ENCODE results near the gene DHRS4. TPM values are rescaled to one million over a fixed set of nuclear protein-coding genes. Genes with fewer than 3 reads are reported as not detected.
A peak's percentile ranks its signal among the peaks of the same experiment; 100 is the strongest.
"Not testable (repeated sequence)": the region's sequence is repeated elsewhere in the genome, so short reads cannot be mapped to it uniquely, and the experiment has no call there.

DHRS4 gene
- polyA plus RNA-seq, 3 donors = 40.4 to 68.1 (median 63.2) TPM

GRCh38 chr14:23941669-23942068, 11.9 kb upstream of the DHRS4 start:
- Mint-ChIP-seq H3K4me3 (no peak overlapping the region), H3K36me3 (peaks cover 17 to 28% of the 10 kb centered on the region in 2 donors), H3K9me3 (peaks cover 0 to 3% (median 0%) of the 10 kb centered on the region in 7 donors), H3K27me3 (ENCODE audit: low read depth in 3 of 3) (no peaks in the 10 kb centered on the region), H3K4me1 (peaks cover 1% of the 10 kb centered on the region), H3K27ac (no peak overlapping the region)
- no peak overlapping the region for H3K27ac ChIP-seq (ENCODE audit: low read depth in 1 of 2, low read length in 2 of 2)
- no peaks in the 10 kb centered on the region for H3K27me3 ChIP-seq (ENCODE audit: control insufficient read depth in 2 of 2, insufficient read depth in 2 of 2, low read length in 2 of 2)
- no peak overlapping the region for H3K4me3 ChIP-seq (replicated peaks in 1 of 3; ENCODE audit: low read depth in 2 of 3, low read length in 3 of 3)
- no peaks in the 10 kb centered on the region for H4K20me1 ChIP-seq (ENCODE audit: insufficient read depth, low read length)
- no peaks in the 10 kb centered on the region for H3K9me3 ChIP-seq (replicated peaks in 1 of 2; ENCODE audit: control insufficient read depth in 1 of 2, insufficient read depth in 1 of 2, low read length in 2 of 2)
- no peaks in the 10 kb centered on the region for H3K4me1 ChIP-seq (ENCODE audit: control insufficient read depth in 1 of 2, insufficient read depth in 2 of 2, low read length in 2 of 2)
- H3K36me3 ChIP-seq (replicated peaks in 1 of 2; ENCODE audit: control insufficient read depth in 1 of 2, insufficient read depth in 2 of 2, low read length in 2 of 2) = peaks cover 3 to 18% of the 10 kb centered on the region in 2 donors
- intact Hi-C loops (cut with micrococcal nuclease) = no loop called here
- no peak overlapping the region for H3K4me2 ChIP-seq (replicated peaks; ENCODE audit: extremely low read depth, low read length, poor library complexity, severe bottlenecking)
- no peaks in the 10 kb centered on the region for H3K79me2 ChIP-seq (ENCODE audit: insufficient read depth, low read length)
- H2AFZ ChIP-seq (ENCODE audit: insufficient read depth, low read depth, low read length, poor library complexity, severe bottlenecking) = no peak overlapping the region
- TF ChIP-seq CTCF (IDR thresholded peaks at IDR 0.05) = no peak
- DNase-seq = no peak
- H3K9ac ChIP-seq (ENCODE audit: insufficient read depth, low read length, poor library complexity, severe bottlenecking) = no peak overlapping the region

GRCh38 chr14:23942587-23942986, 11.0 kb upstream of the DHRS4 start:
- Histone ChIP-seq H3K4me2 (replicated peaks; ENCODE audit: extremely low read depth, low read length, poor library complexity, severe bottlenecking) (no peak overlapping the region), H2AFZ (ENCODE audit: insufficient read depth, low read depth, low read length, poor library complexity, severe bottlenecking) (no peak overlapping the region), H3K9me3 (replicated peaks in 1 of 2; ENCODE audit: control insufficient read depth in 1 of 2, insufficient read depth in 1 of 2, low read length in 2 of 2) (no peaks in the 10 kb centered on the region), H4K20me1 (ENCODE audit: insufficient read depth, low read length) (no peaks in the 10 kb centered on the region), H3K9ac (ENCODE audit: insufficient read depth, low read length, poor library complexity, severe bottlenecking) (no peak overlapping the region), H3K36me3 (replicated peaks in 1 of 2; ENCODE audit: control insufficient read depth in 1 of 2, insufficient read depth in 2 of 2, low read length in 2 of 2) (peaks cover 3 to 18% of the 10 kb centered on the region in 2 donors), H3K27ac (ENCODE audit: low read depth in 1 of 2, low read length in 2 of 2) (no peak overlapping the region), H3K27me3 (ENCODE audit: control insufficient read depth in 2 of 2, insufficient read depth in 2 of 2, low read length in 2 of 2) (no peaks in the 10 kb centered on the region), H3K4me1 (ENCODE audit: control insufficient read depth in 1 of 2, insufficient read depth in 2 of 2, low read length in 2 of 2) (no peaks in the 10 kb centered on the region), H3K4me3 (replicated peaks in 1 of 3; ENCODE audit: low read depth in 2 of 3, low read length in 3 of 3) (no peak overlapping the region), H3K79me2 (ENCODE audit: insufficient read depth, low read length) (no peaks in the 10 kb centered on the region)
- Mint-ChIP-seq H3K27me3 (ENCODE audit: low read depth in 3 of 3) (no peaks in the 10 kb centered on the region), H3K9me3 (peaks cover 0 to 3% (median 0%) of the 10 kb centered on the region in 7 donors), H3K4me1 (peaks cover 1% of the 10 kb centered on the region), H3K36me3 (peaks cover 17 to 28% of the 10 kb centered on the region in 2 donors), H3K27ac (peak overlapping the region in 1 of 7 donors; percentile 16), H3K4me3 (no peak overlapping the region)
- DNase-seq = no peak
- 100% methylated on average over 6 of the region's 7 CpGs for WGBS (ENCODE audit: insufficient coverage)
- intact Hi-C loops (cut with micrococcal nuclease) = no loop called here
- no peak for TF ChIP-seq CTCF (IDR thresholded peaks at IDR 0.05)

GRCh38 chr14:23949069-23949468, 4.5 kb upstream of the DHRS4 start:
- H3K4me3 Mint-ChIP-seq; H2AFZ ChIP-seq (ENCODE audit: insufficient read depth, low read depth, low read length, poor library complexity, severe bottlenecking); H3K27ac Mint-ChIP-seq; H3K4me3 ChIP-seq (replicated peaks in 1 of 3; ENCODE audit: low read depth in 2 of 3, low read length in 3 of 3); H4K20me1 ChIP-seq (ENCODE audit: insufficient read depth, low read length); H3K36me3 ChIP-seq (replicated peaks in 1 of 2; ENCODE audit: control insufficient read depth in 1 of 2, insufficient read depth in 2 of 2, low read length in 2 of 2); DNase-seq; H3K9ac ChIP-seq (ENCODE audit: insufficient read depth, low read length, poor library complexity, severe bottlenecking); H3K4me2 ChIP-seq (replicated peaks; ENCODE audit: extremely low read depth, low read length, poor library complexity, severe bottlenecking); H3K27me3 ChIP-seq (ENCODE audit: control insufficient read depth in 2 of 2, insufficient read depth in 2 of 2, low read length in 2 of 2); intact Hi-C loops (cut with micrococcal nuclease); H3K27me3 Mint-ChIP-seq (ENCODE audit: low read depth in 3 of 3); H3K27ac ChIP-seq (ENCODE audit: low read depth in 1 of 2, low read length in 2 of 2); H3K36me3 Mint-ChIP-seq: not testable (repeated sequence)
- Mint-ChIP-seq H3K4me1 (peaks cover 17% of the 10 kb centered on the region), H3K9me3 (peaks cover 5 to 12% (median 9%) of the 10 kb centered on the region in 7 donors)
- Histone ChIP-seq H3K9me3 (replicated peaks in 1 of 2; ENCODE audit: control insufficient read depth in 1 of 2, insufficient read depth in 1 of 2, low read length in 2 of 2) (peaks cover 7 to 11% of the 10 kb centered on the region in 2 donors), H3K4me1 (ENCODE audit: control insufficient read depth in 1 of 2, insufficient read depth in 2 of 2, low read length in 2 of 2) (peaks cover 7 to 13% of the 10 kb centered on the region in 2 donors), H3K79me2 (ENCODE audit: insufficient read depth, low read length) (peaks cover 11% of the 10 kb centered on the region)
- no CpG with 5 or more reads among the region's 2 CpGs for WGBS (ENCODE audit: insufficient coverage)
